ELR (cell line): ENCODE data around the gene PLEKHA7.

Experiments used
- DNase-seq: peaks from one replicate; pipeline ENCODE4 v3.0.0-alpha.2; 2015; ENCODE audit warnings: low read depth

PLEKHA7 gene

GRCh38 chr11:16804104-16804947, 209.9 kb downstream of the PLEKHA7 start:
- DNase-seq: no peak

GRCh38 chr11:16801288-16801980, 212.8 kb downstream of the PLEKHA7 start:
- DNase-seq: no peak

GRCh38 chr11:16800382-16800781, 213.8 kb downstream of the PLEKHA7 start:
- DNase-seq: no peak

- no peak for DNase-seq
Observed at GRCh38 chr11:16799890-16800289, 214.3 kb downstream of the PLEKHA7 start.

- DNase-seq: no peak
Observed at GRCh38 chr11:16799221-16799620, 215.0 kb downstream of the PLEKHA7 start.

- DNase-seq: no peak
Observed at GRCh38 chr11:16797776-16798175, 216.4 kb downstream of the PLEKHA7 start.

GRCh38 chr11:16796311-16796710, 217.9 kb downstream of the PLEKHA7 start:
- DNase-seq: no peak

GRCh38 chr11:16795146-16795545, 219.1 kb downstream of the PLEKHA7 start:
- no peak for DNase-seq

- no peak for DNase-seq
Observed at GRCh38 chr11:16794047-16794818, 220.0 kb downstream of the PLEKHA7 start.

- DNase-seq: no peak
Observed at GRCh38 chr11:16793511-16793910, 220.7 kb downstream of the PLEKHA7 start.

GRCh38 chr11:16793009-16793408, 221.2 kb downstream of the PLEKHA7 start:
- DNase-seq: no peak

- peak; percentile 23 for DNase-seq
Observed at GRCh38 chr11:16792426-16792825, 221.8 kb downstream of the PLEKHA7 start.

GRCh38 chr11:16791191-16791961, 222.8 kb downstream of the PLEKHA7 start:
- peak; percentile 94 for DNase-seq

- no peak for DNase-seq
Observed at GRCh38 chr11:16790486-16791190, 223.6 kb downstream of the PLEKHA7 start.

- no peak for DNase-seq
Observed at GRCh38 chr11:16789560-16790485, 224.4 kb downstream of the PLEKHA7 start.

GRCh38 chr11:16789063-16789420, 225.2 kb downstream of the PLEKHA7 start:
- no peak for DNase-seq

GRCh38 chr11:16788141-16789062, 225.8 kb downstream of the PLEKHA7 start:
- peak; percentile 78 for DNase-seq

GRCh38 chr11:16787035-16787742, 227.0 kb downstream of the PLEKHA7 start:
- DNase-seq: peak; percentile 25
